SK-N-SH (cell line): Measurements from ENCODE around the gene SNW1. TPM values are rescaled to one million over a fixed set of nuclear protein-coding genes. Genes with fewer than 3 reads are reported as not detected.

Experiments
- CTCF ChIA-PET: fragments of 300-600, 350-600 bp; formaldehyde crosslinking; extraction: SDS; loops from one replicate; lab custom pipeline; 2021; lab: Yijun Ruan, JAX
- POLR2A ChIA-PET: fragments of 350-600 bp; sonication (Branson Sonifier 250); formaldehyde crosslinking; extraction: SDS; loops from one replicate; lab custom pipeline; 2020; ENCODE audit warnings: antibody characterized with exemption, inconsistent platforms; lab: Yijun Ruan, JAX
- DNase-seq: peaks from one replicate; pipeline ENCODE4 v3.0.0; 2012
- H2AFZ ChIP-seq: fragments of 200-600 bp; sonication (generic); 2 replicates; pipeline ENCODE4 v1.8.1; 2016; ENCODE audit warnings: antibody characterized with exemption, mild to moderate bottlenecking, low read depth
- H3F3A ChIP-seq: fragments of 200-600 bp; sonication (generic); replicated peaks from 2 replicates; pipeline ENCODE3; 2016; ENCODE audit warnings: antibody characterized with exemption, mild to moderate bottlenecking; ENCODE audit not compliant: insufficient read depth
- H3K27ac ChIP-seq, 2 experiments: fragments of 200-500 bp in 1 of 2; fragments of 200-600 bp in 1 of 2; sonication (Bioruptor generic) in 1 of 2; sonication (generic), shearing (Covaris generic) in 1 of 2; 2 replicates each; pipeline versions ENCODE4 v1.5.1 to v1.6.1; 2014 to 2016; ENCODE audit warnings: low read depth in 2 of 2, inconsistent platforms in 1 of 2, low read length in 1 of 2, mild to moderate bottlenecking in 1 of 2, mixed read lengths in 1 of 2
- H3K27me3 ChIP-seq: fragments of 200-600 bp; sonication (generic), shearing (Covaris generic); 2 replicates; pipeline ENCODE4 v1.6.1; 2016; ENCODE audit warnings: mixed run types; ENCODE audit not compliant: insufficient read depth
- H3K36me3 ChIP-seq, 2 experiments: fragments of 200-500 bp in 1 of 2; fragments of 200-600 bp in 1 of 2; sonication (Bioruptor generic) in 1 of 2; sonication (generic) in 1 of 2; replicated peaks in 1 of 2; 2 replicates each; pipeline versions ENCODE3 to v1.5.1; 2014 to 2016; ENCODE audit warnings: low read length in 1 of 2, mild to moderate bottlenecking in 1 of 2; ENCODE audit not compliant: insufficient read depth in 2 of 2, control insufficient read depth in 1 of 2
- H3K4me1 ChIP-seq, 2 experiments: fragments of 200-500 bp in 1 of 2; fragments of 200-600 bp in 1 of 2; sonication (Bioruptor generic) in 1 of 2; sonication (generic), shearing (Covaris generic) in 1 of 2; 2 replicates each; pipeline versions ENCODE4 v1.5.1 to v1.6.1; 2014 to 2016; ENCODE audit warnings: low read depth in 1 of 2, low read length in 1 of 2, mixed run types in 1 of 2; ENCODE audit not compliant: insufficient read depth in 2 of 2, control insufficient read depth in 1 of 2
- H3K4me2 ChIP-seq: fragments of 200-600 bp; sonication (generic), shearing (Covaris generic); 2 replicates; pipeline ENCODE4 v1.6.1; 2017; ENCODE audit warnings: mixed run types
- H3K4me3 ChIP-seq, 2 experiments: fragments of 200-500 bp in 1 of 2; fragments of 200-600 bp in 1 of 2; sonication (Bioruptor generic) in 1 of 2; sonication (generic), shearing (Covaris generic) in 1 of 2; 2 replicates each; pipeline versions ENCODE4 v1.5.1 to v1.8.1; 2014 to 2016; ENCODE audit warnings: low read depth in 2 of 2, inconsistent platforms in 1 of 2, low read length in 1 of 2, mild to moderate bottlenecking in 1 of 2, mixed read lengths in 1 of 2, moderate library complexity in 1 of 2
- H3K79me2 ChIP-seq: fragments of 200-600 bp; sonication (generic); 2 replicates; pipeline ENCODE4 v1.8.1; 2017; ENCODE audit warnings: mild to moderate bottlenecking; ENCODE audit not compliant: insufficient read depth
- H3K9ac ChIP-seq: fragments of 200-600 bp; sonication (generic); 2 replicates; pipeline ENCODE4 v1.6.1; 2017; ENCODE audit warnings: mixed run types
- H3K9me2 ChIP-seq: fragments of 200-600 bp; sonication (generic); 2 replicates; pipeline ENCODE4 v1.6.1; 2017; ENCODE audit warnings: mixed run types
- H3K9me3 ChIP-seq: fragments of 200-600 bp; sonication (generic); 2 replicates; pipeline ENCODE4 v1.6.1; 2017; ENCODE audit warnings: mixed run types, mild to moderate bottlenecking, moderate library complexity
- H4K20me1 ChIP-seq: fragments of 200-600 bp; sonication (generic); 2 replicates; pipeline ENCODE4 v1.6.1; 2017; ENCODE audit warnings: mild to moderate bottlenecking, mixed run types; ENCODE audit not compliant: insufficient read depth
- ELF1 ChIP-seq: IDR thresholded peaks from 2 replicates; pipeline ENCODE4 v1.4.0; 2012
- FOSL2 ChIP-seq: IDR thresholded peaks from 2 replicates; pipeline ENCODE4 v1.4.0; 2012; ENCODE audit warnings: low read depth, mild to moderate bottlenecking, moderate library complexity, borderline replicate concordance
- GABPA ChIP-seq: IDR thresholded peaks from 2 replicates; pipeline ENCODE4 v1.4.0; 2012; ENCODE audit warnings: low read depth, mild to moderate bottlenecking
- GATA2 ChIP-seq: sonication (generic); formaldehyde crosslinking; IDR thresholded peaks from 2 replicates; pipeline ENCODE4 v1.5.0; 2020; ENCODE audit warnings: mild to moderate bottlenecking, missing genetic modification reagents
- MXI1 ChIP-seq: IDR thresholded peaks from 2 replicates; pipeline ENCODE4 v1.6.1; 2012; ENCODE audit warnings: mild to moderate bottlenecking, low read depth, low read length, improper control_type of control experiment
- NRF1 ChIP-seq: IDR thresholded peaks from 2 replicates; pipeline ENCODE4 v1.6.1; 2012; ENCODE audit warnings: low read depth, mild to moderate bottlenecking, low read length
- POLR2AphosphoS5 ChIP-seq: IDR thresholded peaks from 2 replicates; pipeline ENCODE4 v1.6.1; 2012; ENCODE audit warnings: low read depth, low read length
- SIN3A ChIP-seq: IDR thresholded peaks from 2 replicates; pipeline ENCODE4 v1.6.1; 2012; ENCODE audit warnings: low read depth, mild to moderate bottlenecking, low read length, moderate library complexity, borderline replicate concordance
- TAF1 ChIP-seq: IDR thresholded peaks from 2 replicates; pipeline ENCODE4 v1.6.1; 2012; ENCODE audit warnings: low read depth, mild to moderate bottlenecking, low read length, moderate library complexity, borderline replicate concordance
- TCF12 ChIP-seq: IDR thresholded peaks from 2 replicates; pipeline ENCODE4 v1.4.0; 2012
- YY1 ChIP-seq: IDR thresholded peaks from 2 replicates; pipeline ENCODE4 v1.4.0; 2012; ENCODE audit warnings: low read depth, mild to moderate bottlenecking
- WGBS: methylation state at CpG from one replicate; pipeline ENCODE4 v1.1.6; 2017; ENCODE audit warnings: low lambda C conversion rate; 5-methylcytosine and 5-hydroxymethylcytosine counted together
- polyA plus RNA-seq, 3 experiments: library from polyadenylated mRNA; depleted of rRNA; stranded (reverse); fragments of >200 nt; gene quantifications; 2 replicates each; pipeline ENCODE4 v1.2.3, GENCODE V29; 2012
- TF ChIP-seq, protein P1 (sequence below): IDR thresholded peaks from 2 replicates; pipeline ENCODE4 v1.4.0; 2012; ENCODE audit warnings: low read depth, borderline replicate concordance
- TF ChIP-seq, protein P2 (sequence below): IDR thresholded peaks from 2 replicates; pipeline ENCODE4 v1.4.0; 2012; ENCODE audit warnings: low read depth
- TF ChIP-seq, protein P3 (sequence below): IDR thresholded peaks from 2 replicates; pipeline ENCODE4; 2012
- TF ChIP-seq, protein P4 (sequence below): fragments of 150-350 bp; IDR thresholded peaks from 2 replicates; pipeline ENCODE4 v1.6.1; 2017; ENCODE audit warnings: antibody characterized with exemption, low read length, low read depth, borderline replicate concordance

SNW1 gene
- 29.8 and 30.2 TPM in 2 replicates for polyA plus RNA-seq (2012; rRNA removed)
- polyA plus RNA-seq (2012; cell fraction: cytosol; rRNA removed) = 34.2 and 44.0 TPM in 2 replicates
- 33.4 and 43.8 TPM in 2 replicates for polyA plus RNA-seq (2012; cell fraction: nucleus; rRNA removed)

DNA sequence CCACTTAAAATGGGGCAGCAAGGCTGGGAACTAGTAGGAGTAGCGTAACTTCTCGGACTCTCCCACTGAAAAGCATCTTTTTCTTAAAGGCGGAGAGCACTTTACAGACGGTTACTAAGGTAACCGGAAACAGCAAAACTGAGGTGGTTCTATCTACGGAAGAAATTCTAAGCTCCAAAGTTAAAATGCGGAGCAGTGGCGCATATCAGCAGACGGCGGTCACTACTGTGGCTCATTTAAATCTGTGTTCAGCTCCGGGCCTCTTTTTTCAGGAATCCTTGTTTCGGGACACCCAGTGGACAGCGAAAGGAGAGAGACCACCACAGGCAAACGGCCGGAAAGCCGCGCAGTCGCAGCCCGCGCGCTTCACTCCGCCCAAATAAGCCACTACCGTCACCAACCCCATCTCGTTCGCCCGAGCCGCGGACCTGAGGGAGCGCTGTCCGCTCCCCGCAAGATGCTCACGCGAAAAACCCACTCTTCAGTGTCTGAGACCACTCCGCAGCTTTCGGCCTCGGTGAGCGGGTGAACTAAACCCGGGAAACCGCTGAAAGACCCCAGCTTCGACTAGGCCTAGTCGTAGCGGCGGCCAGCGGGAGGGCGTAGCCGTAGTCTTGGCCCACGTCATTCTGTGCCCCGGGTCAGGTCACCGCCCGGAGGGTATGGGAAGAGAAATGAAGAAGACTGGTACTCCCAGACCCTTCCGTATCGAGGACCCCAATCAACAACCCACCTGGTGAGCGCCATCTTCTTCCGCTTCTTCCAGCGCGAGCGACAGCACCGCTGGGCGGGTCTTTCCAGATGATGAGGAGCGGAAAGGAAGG is at the start of gene SNW1:
SNW1 (minus strand) TSS at position 776 of the 824 bp plus-strand sequence; CDS start at position 747, 29 bp downstream.
- H3K9me3 ChIP-seq = no peaks in the 10 kb centered on the region
- peaks cover 37% of the 10 kb centered on the region for H4K20me1 ChIP-seq
- peak within 1 kb of the TSS; percentile 86 to 91 for H3K27ac ChIP-seq
- H3K4me3 ChIP-seq = peak within 1 kb of the TSS; percentile 83 to 86
- peaks cover 0 to 10% of the 10 kb centered on the region in 2 experiments; a peak in 3 of 4 replicates for H3K4me1 ChIP-seq
- TF ChIP-seq, protein P1, sequence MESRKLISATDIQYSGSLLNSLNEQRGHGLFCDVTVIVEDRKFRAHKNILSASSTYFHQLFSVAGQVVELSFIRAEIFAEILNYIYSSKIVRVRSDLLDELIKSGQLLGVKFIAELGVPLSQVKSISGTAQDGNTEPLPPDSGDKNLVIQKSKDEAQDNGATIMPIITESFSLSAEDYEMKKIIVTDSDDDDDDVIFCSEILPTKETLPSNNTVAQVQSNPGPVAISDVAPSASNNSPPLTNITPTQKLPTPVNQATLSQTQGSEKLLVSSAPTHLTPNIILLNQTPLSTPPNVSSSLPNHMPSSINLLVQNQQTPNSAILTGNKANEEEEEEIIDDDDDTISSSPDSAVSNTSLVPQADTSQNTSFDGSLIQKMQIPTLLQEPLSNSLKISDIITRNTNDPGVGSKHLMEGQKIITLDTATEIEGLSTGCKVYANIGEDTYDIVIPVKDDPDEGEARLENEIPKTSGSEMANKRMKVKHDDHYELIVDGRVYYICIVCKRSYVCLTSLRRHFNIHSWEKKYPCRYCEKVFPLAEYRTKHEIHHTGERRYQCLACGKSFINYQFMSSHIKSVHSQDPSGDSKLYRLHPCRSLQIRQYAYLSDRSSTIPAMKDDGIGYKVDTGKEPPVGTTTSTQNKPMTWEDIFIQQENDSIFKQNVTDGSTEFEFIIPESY = no peak
- TF ChIP-seq GATA2 = no peak
- no peak for TF ChIP-seq FOSL2
- TF ChIP-seq YY1 = peak; percentile 93
- TF ChIP-seq TAF1 = peak; percentile 15; the same call in 1 of the 2 replicates
- TF ChIP-seq SIN3A = peak; percentile 50; the same call in 1 of the 2 replicates
- TF ChIP-seq, protein P2, sequence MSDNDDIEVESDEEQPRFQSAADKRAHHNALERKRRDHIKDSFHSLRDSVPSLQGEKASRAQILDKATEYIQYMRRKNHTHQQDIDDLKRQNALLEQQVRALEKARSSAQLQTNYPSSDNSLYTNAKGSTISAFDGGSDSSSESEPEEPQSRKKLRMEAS = peak; percentile 66; the same call in 1 of the 2 replicates
- TF ChIP-seq, protein P3, sequence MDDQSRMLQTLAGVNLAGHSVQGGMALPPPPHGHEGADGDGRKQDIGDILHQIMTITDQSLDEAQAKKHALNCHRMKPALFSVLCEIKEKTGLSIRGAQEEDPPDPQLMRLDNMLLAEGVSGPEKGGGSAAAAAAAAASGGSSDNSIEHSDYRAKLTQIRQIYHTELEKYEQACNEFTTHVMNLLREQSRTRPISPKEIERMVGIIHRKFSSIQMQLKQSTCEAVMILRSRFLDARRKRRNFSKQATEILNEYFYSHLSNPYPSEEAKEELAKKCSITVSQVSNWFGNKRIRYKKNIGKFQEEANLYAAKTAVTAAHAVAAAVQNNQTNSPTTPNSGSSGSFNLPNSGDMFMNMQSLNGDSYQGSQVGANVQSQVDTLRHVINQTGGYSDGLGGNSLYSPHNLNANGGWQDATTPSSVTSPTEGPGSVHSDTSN = peak; percentile 74
- TF ChIP-seq MXI1 = peak; percentile 8; the same call in 1 of the 2 replicates
- TF ChIP-seq NRF1 = peak; percentile 75
- TF ChIP-seq GABPA = peak; percentile 79
- peak; percentile 82 for TF ChIP-seq POLR2AphosphoS5
- TF ChIP-seq TCF12 = 0 out of 2 replicates have a peak, but pooled peaks have one; percentile 4
- peak; percentile 47; the same call in 1 of the 2 replicates for TF ChIP-seq ELF1
- TF ChIP-seq, protein P4, sequence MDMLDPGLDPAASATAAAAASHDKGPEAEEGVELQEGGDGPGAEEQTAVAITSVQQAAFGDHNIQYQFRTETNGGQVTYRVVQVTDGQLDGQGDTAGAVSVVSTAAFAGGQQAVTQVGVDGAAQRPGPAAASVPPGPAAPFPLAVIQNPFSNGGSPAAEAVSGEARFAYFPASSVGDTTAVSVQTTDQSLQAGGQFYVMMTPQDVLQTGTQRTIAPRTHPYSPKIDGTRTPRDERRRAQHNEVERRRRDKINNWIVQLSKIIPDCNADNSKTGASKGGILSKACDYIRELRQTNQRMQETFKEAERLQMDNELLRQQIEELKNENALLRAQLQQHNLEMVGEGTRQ = no peak
- H3K36me3 ChIP-seq = peaks cover 5 to 8% of the 10 kb centered on the region in 2 experiments
- H3F3A ChIP-seq = no peaks in the 10 kb centered on the region
- POLR2A ChIA-PET = interaction anchor here (0.6 to 1.9 kb wide), 4 partner anchors 14 to 806 kb away, joined by 3 to 8 read pairs (median 6); partner anchors contain the start of gene ADCK1
- DNase-seq = peak; percentile 90
- H3K4me2 ChIP-seq = peak within 1 kb of the TSS; percentile 82
- WGBS = 0% methylated on average over 34 of the region's 60 CpGs
- H2AFZ ChIP-seq = peak within 1 kb of the TSS; percentile 97
- CTCF ChIA-PET = interaction anchor here (1.1 to 2.1 kb wide), 3 partner anchors 35 to 806 kb away, joined by 3 to 5 read pairs (median 4); no protein-coding TSS in a partner anchor
- H3K27me3 ChIP-seq = no peaks in the 10 kb centered on the region
- H3K79me2 ChIP-seq = peaks cover 53% of the 10 kb centered on the region
- peak within 1 kb of the TSS; percentile 89 for H3K9ac ChIP-seq
- no peaks in the 10 kb centered on the region for H3K9me2 ChIP-seq
